ENCODE results near the gene PLCB1. TPM values are rescaled to one million over a fixed set of nuclear protein-coding genes. Genes with fewer than 3 reads are reported as not detected.

PLCB1 gene
- total and polyA plus RNA-seq, 2 of the 4 experiments (the other 2 are of a cell fraction) = 5.6 to 16.1 TPM

GRCh38 chr20:8583012-8583565 lies 451.0 kb downstream of the PLCB1 start:
- Histone ChIP-seq H3K4me1 (ENCODE audit: control insufficient read depth, insufficient read depth, low read length) (no peaks in the 10 kb centered on the region), H3K56ac (ENCODE audit: extremely low read depth, insufficient read depth, low read length) (no peak overlapping the region), H3K18ac (ENCODE audit: low read depth, low read length) (no peak overlapping the region), H2AK9ac (replicated peaks; ENCODE audit: low read depth, low read length, poor library complexity) (no peak overlapping the region), H3K27ac (ENCODE audit: insufficient read depth, low read length) (no peak overlapping the region), H3K23ac (ENCODE audit: low read depth, low read length) (no peak overlapping the region), H3K14ac (replicated peaks; ENCODE audit: low read depth, low read length) (no peak overlapping the region), H4K5ac (ENCODE audit: low read depth, low read length) (no peak overlapping the region), H3K27me3 (ENCODE audit: control insufficient read depth, insufficient read depth, low read length) (no peaks in the 10 kb centered on the region), H3K9me3 (ENCODE audit: control insufficient read depth, insufficient read depth, low read length) (no peaks in the 10 kb centered on the region), H2BK20ac (ENCODE audit: low read depth, low read length) (no peak overlapping the region), H3K9me1 (ENCODE audit: insufficient read depth, low read length) (no peaks in the 10 kb centered on the region), H3K79me1 (ENCODE audit: low read depth in 1 of 2, low read length in 2 of 2) (no peaks in the 10 kb centered on the region), H2BK120ac (ENCODE audit: low read depth, low read length) (no peak overlapping the region), H4K20me1 (ENCODE audit: insufficient read depth, low read length) (no peaks in the 10 kb centered on the region), H3K4me2 (ENCODE audit: low read depth, low read length) (no peak overlapping the region), H3K9ac (ENCODE audit: low read depth, low read length) (no peak overlapping the region), H4K91ac (ENCODE audit: insufficient read depth, low read depth, low read length) (no peak overlapping the region), H3K4me3 (ENCODE audit: insufficient read depth, low read depth, low read length) (no peak overlapping the region), H2AK5ac (ENCODE audit: low read depth, low read length) (no peak overlapping the region), H3K36me3 (ENCODE audit: control insufficient read depth, insufficient read depth, low read length) (no peaks in the 10 kb centered on the region), H3K4ac (ENCODE audit: low read depth, low read length) (no peak overlapping the region), H4K8ac (ENCODE audit: low read depth in 2 of 2, low read length in 2 of 2) (no peak overlapping the region), H2BK15ac (ENCODE audit: low read depth, low read length) (no peak overlapping the region), H2BK5ac (ENCODE audit: low read depth, low read length, poor library complexity, severe bottlenecking) (no peak overlapping the region), H2AFZ (replicated peaks; ENCODE audit: low read length, poor library complexity) (no peak overlapping the region)
- BruUV-seq (replicated peaks) = no TSS peak
- ChIA-PET POLR2A (ENCODE audit: unreplicated experiment) (no interaction called here), CTCF (interaction anchor here (0.7 kb wide), 1 partner anchor 552 kb away, joined by 3 read pairs; no protein-coding TSS in a partner anchor)
- TF ChIP-seq ELK1 (IDR thresholded peaks at IDR 0.05; ENCODE audit: borderline replicate concordance, low read depth, low read length) (no peak), CHD1 (IDR thresholded peaks at IDR 0.05; ENCODE audit: low read depth, low read length) (no peak), POLR2A (IDR thresholded peaks at IDR 0.05; ENCODE audit: low read depth, low read length) (no peak), FOS (IDR thresholded peaks at IDR 0.05; ENCODE audit: low read depth, low read length) (no peak), SMC3 (IDR thresholded peaks at IDR 0.05; ENCODE audit: low read depth, low read length) (no peak), MAFK (IDR thresholded peaks at IDR 0.05; ENCODE audit: low read depth, low read length) (no peak), CTCF (conservative IDR thresholded peaks at IDR 0.05; ENCODE audit: low read depth, low read length) (no peak), CEBPB (IDR thresholded peaks at IDR 0.05; ENCODE audit: low read depth, low read length) (no peak), RCOR1 (IDR thresholded peaks at IDR 0.05; ENCODE audit: insufficient replicate concordance, low read length) (no peak), RAD21 (IDR thresholded peaks at IDR 0.05; ENCODE audit: low read length) (no peak), BHLHE40 (IDR thresholded peaks at IDR 0.05; ENCODE audit: low read depth, low read length) (no peak), MAZ (IDR thresholded peaks at IDR 0.05; ENCODE audit: borderline replicate concordance, low read depth, low read length) (no peak), RFX5 (IDR thresholded peaks at IDR 0.05; ENCODE audit: low read depth, low read length) (no peak)
- ATAC-seq (ENCODE audit: low read depth) (no peak), DNase-seq (no peak)
- intact Hi-C loops (cut with micrococcal nuclease) (no loop called here), dilution Hi-C loops (cut with HindIII; ENCODE audit: low sequenced_read_pairs, unreplicated experiment) (no loop called here), in situ Hi-C loops (cut with MboI; ENCODE audit: low sequenced_read_pairs) (no loop called here)
- no CpG with 5 or more reads among the region's 1 CpG for WGBS, 2 experiments (ENCODE audit: extremely low coverage in 2 of 2, insufficient read length in 1 of 2)
